Natural killer cell (primary cell): Measurements from ENCODE around the gene SLC4A7. TPM values are rescaled to one million over a fixed set of nuclear protein-coding genes. Genes with fewer than 3 reads are reported as not detected.

Source experiments
- ATAC-seq, 3 donors: fragments of 150-1000 bp in 2 of 3; fragments of 200-7000 bp in 1 of 3; cut with Tn5 transposase; 1 replicate in 1 of 3; 2 replicates in 2 of 3; pipeline ENCODE4 v1.10.0; 2021; ENCODE audit warnings: mild to moderate bottlenecking in 2 of 3, moderate library complexity in 2 of 3
- DNase-seq, 2 donors: peaks; one replicate each; pipeline versions ENCODE4 v3.0.0 to v3.0.0-alpha.2; 2013 to 2021; ENCODE audit warnings: mixed read lengths in 1 of 2
- H3K27ac ChIP-seq: one replicate; pipeline ENCODE4 v1.5.1; 2013; ENCODE audit warnings: mild to moderate bottlenecking, low read length
- H3K27me3 ChIP-seq: one replicate; pipeline ENCODE4 v1.6.1; 2013; ENCODE audit warnings: low read length; ENCODE audit not compliant: control insufficient read depth, insufficient read depth
- H3K36me3 ChIP-seq: one replicate; pipeline ENCODE4 v1.6.1; 2013; ENCODE audit warnings: low read length; ENCODE audit not compliant: control insufficient read depth, insufficient read depth
- H3K4me1 ChIP-seq: one replicate; pipeline ENCODE4 v1.6.1; 2013; ENCODE audit warnings: low read length; ENCODE audit not compliant: control insufficient read depth, insufficient read depth
- H3K4me3 ChIP-seq: one replicate; pipeline ENCODE4 v1.5.1; 2013; ENCODE audit warnings: low read length
- H3K9me3 ChIP-seq: one replicate; pipeline ENCODE4 v1.6.1; 2013; ENCODE audit warnings: low read length; ENCODE audit not compliant: control insufficient read depth, insufficient read depth
- H3K27ac Mint-ChIP-seq, 2 donors: one replicate each; pipeline ENCODE4 v1.8.0; 2022; ENCODE audit warnings: mild to moderate bottlenecking in 2 of 2, mixed read lengths in 2 of 2, moderate library complexity in 1 of 2
- H3K27me3 Mint-ChIP-seq, 2 donors: one replicate each; pipeline ENCODE4 v1.8.0; 2022; ENCODE audit warnings: low read depth in 2 of 2, mixed read lengths in 2 of 2
- H3K36me3 Mint-ChIP-seq: one replicate; pipeline ENCODE4 v1.8.0; 2022; ENCODE audit warnings: mixed read lengths
- H3K4me1 Mint-ChIP-seq, 2 donors: one replicate each; pipeline ENCODE4 v1.8.0; 2022; ENCODE audit warnings: mixed read lengths in 2 of 2
- H3K4me3 Mint-ChIP-seq: one replicate; pipeline ENCODE4 v1.8.0; 2022; ENCODE audit warnings: mild to moderate bottlenecking, moderate library complexity, mixed read lengths
- H3K9me3 Mint-ChIP-seq, 2 donors: one replicate each; pipeline ENCODE4 v1.8.0; 2022; ENCODE audit warnings: mixed read lengths in 2 of 2
- CTCF ChIP-seq: fragments of 200-600 bp; IDR thresholded peaks from one replicate; pipeline ENCODE4 v1.8.0; 2022; ENCODE audit warnings: antibody characterized with exemption
- WGBS: methylation state at CpG from one replicate; pipeline ENCODE4 v1.1.7; 2013; ENCODE audit warnings: missing lambda C conversion rate; ENCODE audit not compliant: insufficient coverage; 5-methylcytosine and 5-hydroxymethylcytosine counted together
- intact Hi-C: fragments of 100-400 bp; cut with micrococcal nuclease; formaldehyde crosslinking; loops from one replicate; pipeline ENCODE4 v1.14.2; 2022
- total RNA-seq, 4 donors: library from RNA; stranded (reverse); fragments of 120-200 nt in 1 of 4; gene quantifications; one replicate each; pipeline versions ENCODE4 v1.2.3 to v1.2.4, GENCODE V29; 2013 to 2022

The SLC4A7 gene
- total RNA-seq, 3 donors from 2014 or later (not counting 1 experiment from before 2014, with no cell fraction given) = 36.4 to 48.0 (median 41.3) TPM

GRCh38 chr3:27503526-27503925, 19.3 kb upstream of the SLC4A7 start:
- H3K4me1 ChIP-seq = no peaks in the 10 kb centered on the region
- H3K9me3 ChIP-seq = no peaks in the 10 kb centered on the region
- TF ChIP-seq CTCF = no peak
- no peaks in the 10 kb centered on the region for H3K27me3 ChIP-seq
- H3K36me3 Mint-ChIP-seq = no peaks in the 10 kb centered on the region
- DNase-seq (no peak), ATAC-seq (no peak)
- intact Hi-C loops = no loop called here
- H3K27ac Mint-ChIP-seq = no peak overlapping the region
- no peak overlapping the region for H3K27ac ChIP-seq
- H3K27me3 Mint-ChIP-seq = no peaks in the 10 kb centered on the region
- no peaks in the 10 kb centered on the region for H3K36me3 ChIP-seq
- H3K9me3 Mint-ChIP-seq = no peaks in the 10 kb centered on the region
- H3K4me1 Mint-ChIP-seq = no peaks in the 10 kb centered on the region
- WGBS = 98% methylated on average over 5 of the region's 5 CpGs
- H3K4me3 ChIP-seq = no peak overlapping the region
- no peak overlapping the region for H3K4me3 Mint-ChIP-seq

GRCh38 chr3:27501759-27502158, 17.6 kb upstream of the SLC4A7 start:
- no peaks in the 10 kb centered on the region for H3K9me3 Mint-ChIP-seq
- H3K4me3 Mint-ChIP-seq = no peak overlapping the region
- H3K27ac ChIP-seq = no peak overlapping the region
- no peaks in the 10 kb centered on the region for H3K9me3 ChIP-seq
- no peak for TF ChIP-seq CTCF
- DNase-seq = no peak
- H3K27ac Mint-ChIP-seq = no peak overlapping the region
- no peaks in the 10 kb centered on the region for H3K4me1 Mint-ChIP-seq
- H3K36me3 ChIP-seq = no peaks in the 10 kb centered on the region
- intact Hi-C loops = no loop called here
- WGBS = 90% methylated on average over 2 of the region's 3 CpGs
- ATAC-seq = no peak
- H3K4me1 ChIP-seq = no peaks in the 10 kb centered on the region
- H3K36me3 Mint-ChIP-seq = no peaks in the 10 kb centered on the region
- no peaks in the 10 kb centered on the region for H3K27me3 Mint-ChIP-seq
- no peak overlapping the region for H3K4me3 ChIP-seq
- no peaks in the 10 kb centered on the region for H3K27me3 ChIP-seq

GRCh38 chr3:27500986-27501385, 16.8 kb upstream of the SLC4A7 start:
- no peak overlapping the region for H3K27ac Mint-ChIP-seq
- no peaks in the 10 kb centered on the region for H3K9me3 Mint-ChIP-seq
- intact Hi-C loops = no loop called here

More at GRCh38 chr3:27500986-27501385, 16.8 kb upstream of the SLC4A7 start:
- no peaks in the 10 kb centered on the region for H3K36me3 ChIP-seq
- H3K27ac ChIP-seq = no peak overlapping the region
- Mint-ChIP-seq H3K27me3 (no peaks in the 10 kb centered on the region), H3K4me1 (no peaks in the 10 kb centered on the region), H3K36me3 (no peaks in the 10 kb centered on the region), H3K4me3 (no peak overlapping the region)
- no peaks in the 10 kb centered on the region for H3K4me1 ChIP-seq
- H3K4me3 ChIP-seq = no peak overlapping the region
- no peak for DNase-seq
- H3K27me3 ChIP-seq = no peaks in the 10 kb centered on the region
- H3K9me3 ChIP-seq = no peaks in the 10 kb centered on the region
- TF ChIP-seq CTCF = no peak
- ATAC-seq = no peak
